NCI-H2196 treated with DMSO at 0.1 percent for 48 hours (cell line): Measurements from ENCODE around the gene CCL27.
A peak's percentile ranks its signal among the peaks of the same experiment; 100 is the strongest.

Source experiments
- DNase-seq: peaks from one replicate; lab custom pipeline; 2025; ENCODE audit not compliant: unreplicated experiment; lab: John Stamatoyannopoulos, UW

Gene CCL27, protein sequence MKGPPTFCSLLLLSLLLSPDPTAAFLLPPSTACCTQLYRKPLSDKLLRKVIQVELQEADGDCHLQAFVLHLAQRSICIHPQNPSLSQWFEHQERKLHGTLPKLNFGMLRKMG

DNA sequence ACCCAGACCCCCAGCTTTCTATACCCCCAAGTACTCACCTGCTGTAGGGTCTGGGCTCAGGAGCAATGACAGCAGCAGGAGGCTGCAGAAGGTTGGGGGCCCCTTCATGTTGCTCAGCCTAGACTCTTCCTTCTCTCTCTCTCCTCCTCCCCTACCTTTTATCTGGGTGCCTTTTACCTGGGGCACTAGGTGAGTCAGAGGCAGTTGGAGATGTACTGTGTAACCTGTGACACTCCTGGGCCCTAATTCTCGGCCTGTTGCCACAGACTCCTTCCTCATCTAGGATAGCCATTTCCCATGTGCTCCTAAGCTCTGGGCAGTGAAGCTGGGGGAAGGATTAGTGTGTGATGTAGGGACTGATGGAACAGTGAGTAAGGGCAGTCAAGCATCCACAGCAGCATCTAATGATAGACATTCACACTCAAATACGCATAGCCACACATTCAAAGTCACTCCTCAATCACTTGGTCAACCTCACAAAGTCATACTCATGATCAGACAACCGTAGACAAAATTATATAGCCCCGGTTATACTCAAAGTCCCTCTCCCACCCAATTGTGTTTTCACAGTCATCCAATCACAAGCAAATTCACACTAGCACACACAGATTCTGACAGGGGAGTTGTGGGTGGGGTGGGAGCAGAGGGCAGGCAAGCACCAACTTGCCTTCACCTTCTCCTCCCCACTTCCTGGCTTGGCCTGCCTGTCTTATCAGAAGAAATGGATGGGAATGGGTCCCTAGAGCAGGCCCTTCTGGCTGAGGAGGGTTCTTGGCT, at the start of gene CCL27:
Gene CCL27, minus strand, starts transcription at position 132 of the 777 bp plus-strand sequence. Its CDS starts 24 bp downstream, at position 108.
- DNase-seq: no peak

DNA sequence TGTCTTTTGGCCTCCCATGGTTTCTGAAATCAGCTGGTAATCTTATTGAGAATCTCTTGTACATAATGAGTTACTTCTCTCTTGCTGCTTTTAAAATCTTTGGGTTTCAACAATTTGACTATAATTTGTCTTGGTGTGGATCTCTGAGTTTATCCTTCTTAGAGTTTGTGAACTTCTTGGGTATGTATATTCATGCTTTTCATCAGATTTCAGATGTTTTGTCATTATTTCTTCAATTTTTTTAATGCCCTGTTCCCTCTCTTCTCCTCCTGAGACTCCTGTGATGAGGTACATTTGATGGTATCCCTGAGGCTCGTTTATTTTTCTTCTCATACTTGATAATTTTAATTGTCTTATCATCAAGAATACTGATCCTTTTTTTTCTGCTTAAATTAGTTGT, 49.7 kb upstream of the CCL27 start:
- DNase-seq: no peak

DNA sequence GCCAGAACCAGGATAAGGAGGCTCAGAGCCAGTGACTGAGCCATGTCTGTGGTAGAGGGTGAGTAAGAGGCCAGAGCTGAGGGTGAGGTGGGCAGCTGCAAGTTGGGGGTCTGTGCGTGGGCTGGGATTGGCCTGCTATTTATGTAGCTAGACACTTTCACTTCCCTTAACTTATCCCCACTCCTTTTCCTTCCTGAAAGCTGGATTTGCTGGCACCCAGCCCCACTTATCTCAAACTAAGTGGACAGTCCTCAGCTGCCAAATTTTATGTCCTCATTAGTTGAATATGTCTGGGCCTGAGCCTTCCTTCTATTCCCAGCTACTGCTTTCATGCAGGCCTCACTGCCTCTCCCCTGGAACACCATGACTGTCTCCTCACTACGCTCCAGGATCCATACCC, 47.6 kb upstream of the CCL27 start, which contains the start of gene CCL21:
Gene CCL21, minus strand, starts transcription at position 114 of the 400 bp plus-strand sequence. Its CDS starts 70 bp downstream, at position 44.
- DNase-seq: no peak

DNA sequence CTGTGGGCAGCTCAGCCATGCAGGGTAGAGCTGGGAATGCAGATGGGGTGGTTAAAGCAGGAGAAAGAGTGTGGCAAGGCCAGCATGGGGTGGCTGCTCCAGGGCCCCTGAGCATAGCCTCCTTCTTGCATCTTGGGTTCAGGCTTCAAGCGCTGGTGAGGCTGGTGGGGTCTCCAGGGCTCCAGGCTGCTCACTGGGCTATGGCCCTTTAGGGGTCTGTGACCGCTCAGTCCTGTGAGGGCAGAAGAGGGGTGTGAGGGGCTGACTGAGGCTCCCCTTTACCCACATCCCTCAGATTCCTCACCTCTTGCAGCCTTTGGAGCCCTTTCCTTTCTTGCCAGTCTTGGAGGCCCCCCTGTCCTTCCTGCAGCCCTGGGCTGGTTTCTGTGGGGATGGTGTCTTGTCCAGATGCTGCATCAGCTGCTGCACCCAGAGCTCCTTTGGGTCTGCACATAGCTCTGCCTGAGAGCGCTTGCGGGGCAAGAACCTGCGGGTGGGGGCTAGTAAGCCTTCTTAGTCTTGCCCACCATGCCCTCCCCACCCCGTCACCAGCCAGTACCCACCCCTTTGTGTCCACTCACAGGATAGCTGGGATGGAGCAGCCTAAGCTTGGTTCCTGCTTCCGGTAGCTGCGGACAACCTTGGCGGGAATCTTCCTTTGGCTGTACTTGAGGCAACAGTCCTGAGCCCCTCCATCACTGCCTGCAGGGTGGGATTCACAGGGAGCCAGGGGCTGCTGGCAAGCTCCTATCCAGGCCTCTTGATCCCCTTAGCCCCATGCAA, 46.9 kb upstream of the CCL27 start:
- no peak for DNase-seq

DNA sequence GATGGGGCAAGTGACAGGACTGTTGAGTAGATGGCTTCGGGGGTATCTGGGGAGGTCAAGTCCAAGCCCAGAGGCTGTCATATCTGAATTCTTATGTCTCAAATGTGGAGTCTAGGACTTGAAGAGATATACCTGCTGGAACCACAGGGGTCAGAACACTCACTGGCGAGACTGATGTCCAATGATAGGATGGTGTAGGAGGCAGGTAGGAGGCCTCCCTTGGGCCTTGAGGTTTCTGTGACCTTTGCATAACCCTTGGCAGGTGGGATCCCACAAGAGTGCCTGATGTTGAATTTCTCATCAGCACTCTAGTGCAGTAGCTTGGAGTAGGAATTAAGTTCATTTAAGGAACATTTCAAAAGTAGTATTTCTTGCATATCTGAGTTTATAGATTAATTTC, 44.7 kb upstream of the CCL27 start:
- DNase-seq: no peak

DNA sequence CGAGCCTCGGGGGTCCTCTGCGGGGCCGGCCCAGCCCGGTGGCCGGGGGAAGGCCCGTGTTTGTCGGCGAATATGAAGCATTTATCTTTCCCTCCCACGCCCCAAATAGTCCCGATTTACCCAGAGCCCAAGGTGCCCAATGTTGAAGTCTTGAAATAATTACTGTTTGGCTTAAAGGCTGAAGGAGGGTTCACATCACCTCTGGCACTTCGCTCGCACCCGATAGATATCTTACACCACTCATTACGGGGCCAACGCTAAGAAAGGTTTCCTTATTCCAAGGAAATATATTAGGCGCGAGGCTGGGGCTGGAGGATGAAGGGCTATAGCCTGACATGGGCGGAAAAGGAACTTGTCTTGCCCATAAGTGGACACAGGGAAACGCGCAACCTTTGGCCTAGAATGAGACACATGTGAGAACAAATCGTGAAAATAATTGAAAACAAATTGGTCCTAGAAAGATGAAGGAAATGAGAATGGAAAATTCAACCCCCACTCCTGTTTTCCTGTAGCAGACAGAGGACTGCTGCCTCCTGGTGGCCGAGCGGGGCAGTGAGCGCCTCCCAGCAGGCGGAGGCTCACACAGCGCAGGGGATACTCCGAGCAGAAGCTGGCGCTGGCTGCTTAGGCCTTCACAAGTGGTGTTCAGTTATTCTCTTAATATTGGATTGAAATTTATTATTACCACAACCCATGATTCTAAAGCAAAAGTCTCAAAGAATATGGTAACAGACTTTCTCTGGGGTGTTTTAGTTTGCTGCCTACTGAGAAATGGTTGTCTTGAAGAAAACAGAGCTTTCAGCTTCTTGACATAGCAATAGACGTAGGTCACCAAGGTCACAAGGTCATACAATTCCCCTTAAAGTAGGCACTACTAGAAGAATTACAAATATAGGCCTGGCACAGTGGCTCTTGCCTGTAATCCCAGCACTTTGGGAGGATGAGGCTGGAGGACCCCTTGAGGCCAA, 39.6 kb upstream of the CCL27 start:
- peak; percentile 67 for DNase-seq

DNA sequence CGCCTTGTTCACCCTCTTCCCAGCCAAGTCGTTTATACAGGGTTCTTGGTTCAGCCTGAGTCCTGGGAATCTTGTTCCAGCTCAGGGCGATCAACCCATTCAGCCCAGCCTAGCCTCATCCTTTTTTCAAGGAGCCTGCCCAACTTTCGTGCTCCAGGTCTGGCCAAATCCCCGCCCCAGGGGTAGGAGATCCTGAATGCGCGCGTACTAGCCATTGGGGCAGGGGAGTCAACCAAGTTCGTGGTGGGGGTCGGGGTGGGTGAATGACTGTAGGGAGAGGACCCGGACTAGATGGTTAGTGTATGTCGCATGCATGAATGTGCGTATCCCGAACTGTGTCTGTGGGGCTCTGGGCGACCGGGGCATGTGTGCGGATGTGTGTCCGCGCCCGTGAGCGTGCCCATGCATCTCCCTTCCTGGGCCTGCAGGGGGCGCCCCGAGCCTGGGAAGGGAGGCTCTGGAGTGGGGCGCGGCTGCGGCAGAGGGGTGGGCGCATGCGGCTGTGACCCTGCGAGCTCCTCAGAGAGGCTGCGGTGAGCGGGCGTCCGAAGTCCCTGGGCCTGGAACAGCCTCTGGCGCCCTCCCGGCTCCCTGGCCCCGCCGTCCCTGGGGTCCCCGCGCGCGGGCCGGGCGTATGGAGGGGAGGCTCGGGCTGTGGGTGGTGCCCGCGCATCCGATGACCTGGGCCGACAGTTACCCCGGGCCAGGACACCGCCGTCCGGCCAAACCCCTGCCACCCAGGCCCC, 38.7 kb upstream of the CCL27 start:
- peak; percentile 59 for DNase-seq

DNA sequence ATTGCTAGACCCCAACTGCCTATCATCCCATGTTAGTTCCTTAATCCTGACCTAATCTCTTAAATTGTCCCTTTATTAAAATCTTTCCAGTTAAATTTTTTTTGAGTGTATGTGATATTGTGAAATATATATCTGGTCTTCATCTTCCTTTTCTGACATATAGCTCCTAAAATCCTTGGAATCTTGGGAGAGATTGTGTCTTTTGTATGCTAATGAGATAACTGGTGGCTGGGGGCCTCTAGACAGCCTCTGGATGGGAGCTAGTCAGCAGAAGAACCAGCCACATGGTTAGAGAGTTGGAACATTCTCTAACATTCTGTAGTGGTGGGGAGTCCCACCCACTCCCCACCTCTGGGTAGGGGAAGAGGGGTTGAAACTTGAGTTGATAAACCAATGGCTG, 32.4 kb upstream of the CCL27 start:
- DNase-seq: no peak

DNA sequence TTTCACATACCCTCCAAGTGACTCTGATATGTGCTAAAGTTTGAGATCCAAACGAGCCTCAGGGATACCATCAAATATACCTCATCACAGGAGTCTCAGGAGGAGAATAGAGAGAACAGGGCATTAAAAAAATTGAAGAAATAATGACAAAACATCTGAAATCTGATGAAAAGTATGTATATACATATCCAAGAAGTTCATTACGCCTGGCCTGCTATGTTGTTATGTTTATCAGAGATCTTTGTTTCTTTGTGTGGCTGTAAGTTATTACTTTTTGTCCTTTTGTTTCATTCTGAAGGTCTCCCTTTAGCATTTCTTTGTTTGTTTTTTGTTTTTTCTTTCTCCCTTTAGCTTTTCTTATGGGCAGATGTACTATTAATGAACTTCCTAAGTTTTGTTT, 31.1 kb upstream of the CCL27 start:
- DNase-seq: no peak

DNA sequence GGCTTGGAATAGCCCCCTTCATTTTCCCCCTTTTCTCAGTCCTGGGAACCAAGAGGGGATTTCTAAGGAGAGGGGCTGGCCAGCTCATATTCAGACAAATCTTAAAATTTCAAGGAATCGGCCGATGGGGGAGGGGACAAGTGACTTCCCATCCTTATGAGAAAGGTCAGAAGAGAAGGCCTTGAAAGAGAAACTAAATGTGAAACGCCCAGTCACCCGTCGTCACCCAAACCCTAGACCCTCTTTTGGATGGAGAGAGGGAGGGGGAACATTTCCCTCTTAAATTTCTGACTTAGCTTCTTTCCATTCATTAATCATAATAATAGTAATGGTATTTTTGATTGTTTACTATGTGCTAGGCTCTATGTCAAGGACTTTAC, 29.5 kb upstream of the CCL27 start:
- DNase-seq: no peak

DNA sequence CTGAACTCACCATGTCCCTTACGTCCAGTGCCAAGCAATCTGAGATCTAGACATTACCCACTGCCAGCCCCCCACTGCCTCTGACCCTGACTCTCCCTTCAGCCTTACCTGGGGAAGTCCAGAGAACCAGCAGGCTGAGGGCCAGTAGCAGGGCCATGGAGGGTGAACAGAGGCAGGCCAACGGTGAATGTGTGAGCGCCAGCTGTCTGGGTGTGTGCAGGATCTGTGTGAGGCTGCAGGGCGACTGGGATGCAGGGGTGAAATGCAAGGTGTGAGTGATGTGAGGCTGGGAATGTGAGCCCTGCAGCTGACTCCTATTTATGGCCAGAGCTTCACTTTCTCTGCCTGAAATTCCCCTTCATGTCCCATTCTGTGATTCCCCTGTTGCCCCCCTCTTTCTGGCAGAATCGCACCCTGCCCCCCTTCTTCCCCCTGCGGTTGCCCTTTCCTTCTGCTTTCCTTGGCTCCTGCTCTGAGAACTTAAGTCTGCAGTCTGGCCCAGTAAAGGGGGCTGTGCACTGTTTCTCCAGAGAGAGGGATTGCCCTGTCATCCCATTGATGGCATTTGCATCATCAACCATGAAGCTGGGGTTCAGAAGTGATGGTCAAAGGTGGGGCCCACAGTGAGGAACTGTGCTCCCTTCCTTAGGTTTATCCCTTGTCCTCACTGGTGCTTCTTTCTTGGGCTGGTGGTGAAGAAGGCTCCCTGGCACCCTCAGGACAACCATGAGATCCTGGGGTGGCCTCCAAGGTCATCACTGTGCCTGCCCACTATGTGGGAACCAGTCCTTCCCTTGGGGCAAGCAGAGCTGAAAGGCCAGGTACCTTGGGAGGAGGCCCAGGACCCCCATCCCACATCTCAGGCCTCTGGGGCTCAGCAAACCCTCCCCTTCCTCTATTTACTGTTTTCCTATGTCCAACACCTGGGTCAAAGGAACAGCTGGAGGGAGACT, 28.8 kb upstream of the CCL27 start, which contains the start of gene CCL19:
Gene CCL19, minus strand, starts transcription at position 294 of the 953 bp plus-strand sequence. Its CDS starts 137 bp downstream, at position 157.
- DNase-seq: no peak

DNA sequence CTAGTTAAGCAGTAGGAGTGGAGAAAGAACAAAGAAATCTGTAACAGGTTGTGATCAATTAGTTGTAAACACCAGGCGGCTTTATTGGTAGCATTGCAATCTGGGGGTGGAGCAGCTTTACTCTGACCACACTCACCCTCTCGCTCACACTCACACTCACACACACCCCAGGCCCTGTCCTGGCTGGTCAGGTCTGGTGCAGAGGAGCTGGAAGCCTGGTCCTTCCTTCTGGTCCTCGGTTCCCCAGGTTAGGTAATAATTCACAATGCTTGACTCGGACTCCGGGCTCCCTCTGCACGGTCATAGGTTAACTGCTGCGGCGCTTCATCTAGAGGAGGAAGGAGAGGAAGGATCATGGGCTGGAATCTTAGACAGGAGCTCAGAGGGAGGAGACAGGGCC, 27.1 kb upstream of the CCL27 start:
- no peak for DNase-seq

DNA sequence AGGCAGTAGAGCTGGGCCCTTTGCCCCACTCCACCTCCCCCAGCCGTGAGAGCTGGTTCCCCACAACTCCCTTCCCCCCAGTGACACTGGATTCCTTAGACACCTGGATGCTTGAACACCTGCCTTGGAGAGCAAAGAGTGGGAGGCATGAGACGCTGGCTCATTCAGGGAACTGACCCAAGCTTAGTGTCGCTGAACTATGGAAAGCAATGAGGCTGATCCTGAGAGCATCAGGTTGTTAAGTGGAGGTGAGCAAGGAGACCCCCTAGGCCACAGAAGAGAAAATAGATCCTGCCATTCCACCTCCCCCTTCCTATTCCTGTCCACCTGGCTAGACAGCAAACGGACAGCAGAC, 26.6 kb upstream of the CCL27 start:
- peak; percentile 39 for DNase-seq

DNA sequence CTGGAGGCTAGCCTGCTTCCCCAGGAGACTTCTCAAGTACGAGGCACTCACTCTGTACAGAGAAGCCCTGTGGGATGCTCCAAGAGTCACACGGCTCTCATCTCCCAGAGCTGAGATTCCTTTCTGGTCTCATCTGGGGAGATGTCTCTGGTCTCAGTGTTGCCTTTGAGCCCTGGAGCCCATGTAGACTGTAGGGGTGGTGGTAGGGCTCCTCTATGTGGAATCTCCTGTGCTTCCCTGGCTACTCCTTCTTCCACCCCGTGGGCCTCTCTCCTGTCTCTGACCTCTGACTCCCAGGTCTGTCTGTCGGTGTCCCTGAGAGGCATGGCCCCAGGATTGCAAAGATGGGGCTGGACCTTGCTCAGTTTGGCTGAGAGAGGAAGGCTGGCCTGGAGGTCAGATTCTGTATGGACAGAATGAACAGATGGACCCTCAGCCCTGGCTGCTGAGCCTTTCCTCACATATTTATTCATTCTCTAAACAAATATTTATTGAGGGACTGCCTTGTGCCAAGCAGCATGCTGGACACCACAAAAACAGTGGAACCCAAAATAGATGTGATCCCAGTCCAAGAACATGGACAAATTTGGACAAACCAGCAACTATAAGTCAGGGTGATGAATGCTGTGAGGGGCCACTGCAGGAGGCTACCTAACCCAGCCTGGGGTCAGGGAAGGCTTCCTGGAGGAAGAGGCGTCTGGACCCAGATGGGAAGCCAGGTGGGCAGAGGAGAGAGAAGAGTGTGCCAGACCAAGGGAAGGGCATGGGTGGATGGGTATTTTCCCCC, 26.1 kb upstream of the CCL27 start:
- no peak for DNase-seq

DNA sequence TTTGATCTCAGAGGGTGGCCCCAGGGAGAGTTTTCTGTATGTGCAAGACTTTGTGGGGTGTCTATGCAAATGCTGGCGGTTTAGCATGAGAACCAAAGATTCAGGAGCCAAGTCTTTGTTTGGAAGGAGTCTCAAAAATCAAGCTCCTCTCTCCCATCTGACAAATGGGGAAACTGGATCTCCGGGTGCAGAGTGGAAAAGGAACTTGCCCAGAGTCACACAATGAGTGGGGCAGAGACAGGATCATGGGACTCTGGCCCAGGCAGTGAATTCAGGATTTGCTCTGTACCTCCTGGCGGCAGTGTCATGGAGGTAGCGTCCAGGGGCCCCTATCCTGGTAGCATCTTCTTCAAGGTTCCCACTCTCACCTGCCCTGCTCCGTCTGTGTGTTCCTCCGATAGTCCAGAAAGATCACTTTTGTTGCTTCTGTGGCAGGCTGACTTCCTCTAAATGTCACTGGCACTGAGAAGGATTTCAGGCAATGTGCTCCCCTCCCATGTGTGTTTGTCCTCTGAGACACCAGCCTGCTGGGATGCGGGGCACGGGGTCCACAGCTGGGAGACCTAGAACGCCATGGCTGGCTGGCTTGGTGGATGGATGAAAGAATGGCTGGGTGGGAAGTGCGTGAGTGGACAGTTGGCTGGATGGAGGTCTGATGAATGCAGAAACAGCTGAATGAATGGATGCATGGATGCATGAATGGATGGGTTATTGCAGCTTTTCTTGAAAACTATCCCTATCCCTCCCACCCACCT, 25.0 kb upstream of the CCL27 start:
- DNase-seq: no peak

DNA sequence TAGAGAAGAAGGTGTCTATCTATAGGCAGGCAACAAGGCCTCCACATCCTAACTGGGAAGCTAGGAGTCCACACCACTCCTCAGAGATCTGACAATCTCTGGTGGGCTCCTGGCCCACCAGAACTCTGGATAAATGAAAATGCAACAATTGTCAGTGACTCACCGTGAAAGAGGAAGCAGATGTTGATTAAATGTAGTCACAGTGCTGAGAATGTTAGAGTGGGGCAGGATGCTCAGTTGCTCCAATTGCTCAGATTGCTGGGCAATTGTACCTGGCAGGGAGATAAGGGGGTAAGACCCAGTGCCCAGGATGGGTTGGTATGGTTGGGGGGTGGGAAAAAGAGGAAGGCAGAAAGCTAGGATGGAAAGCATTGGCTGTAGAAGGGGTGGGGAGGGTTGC, 24.3 kb upstream of the CCL27 start:
- no peak for DNase-seq

DNA sequence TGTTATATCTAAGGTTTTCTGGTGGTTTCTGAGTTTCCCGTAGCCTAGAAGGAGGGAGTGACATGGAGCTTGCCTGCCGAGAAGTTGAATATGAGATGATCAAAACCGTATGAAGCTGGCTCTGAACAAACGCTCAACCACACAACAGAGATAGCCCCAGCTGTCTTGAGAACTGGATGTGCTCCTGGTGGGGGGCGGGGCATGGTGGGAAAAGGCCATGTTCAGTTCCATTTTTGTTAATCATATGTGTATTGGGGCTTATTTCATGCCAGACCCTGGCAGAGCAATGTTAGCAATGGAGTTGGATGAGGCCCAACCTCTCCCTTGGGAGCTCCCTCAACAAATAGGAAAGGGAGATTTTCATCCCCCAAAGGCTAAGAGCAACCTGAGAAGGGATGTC, 23.8 kb upstream of the CCL27 start:
- no peak for DNase-seq

DNA sequence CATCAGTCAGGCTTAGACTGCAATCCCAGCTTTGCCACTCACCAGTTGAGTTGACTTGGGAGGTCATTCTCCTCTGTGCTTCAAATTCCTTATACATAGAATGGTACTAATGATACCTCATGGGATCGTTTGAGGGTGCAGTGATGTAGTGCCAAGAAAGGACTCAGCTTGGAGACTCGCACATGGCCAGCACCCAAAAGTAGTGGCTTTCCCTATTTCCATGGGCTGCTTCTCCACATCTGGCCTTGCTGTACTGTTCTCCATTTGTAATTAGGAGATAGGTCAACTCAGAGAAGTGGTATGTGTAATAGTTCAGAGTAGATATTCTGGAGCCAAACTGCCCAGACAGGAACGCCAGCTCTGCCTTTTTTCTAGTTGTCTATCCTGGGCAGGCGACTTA, 23.1 kb upstream of the CCL27 start:
- DNase-seq: no peak
